ENCODE data around the gene MUC15.

The MUC15 gene

GRCh38 chr11:26553182-26553581, 18.9 kb downstream of the MUC15 start:
- no peak for TF ChIP-seq CTCF (IDR thresholded peaks at IDR 0.05; ENCODE audit: insufficient read depth, low read depth, low read length, missing control alignments)
- no peak overlapping the region for H3K4me3 ChIP-seq (ENCODE audit: low read depth, low read length)
- DNase-seq (ENCODE audit: low read depth): no peak

GRCh38 chr11:26551186-26551801, 20.8 kb downstream of the MUC15 start:
- no peak overlapping the region for H3K4me3 ChIP-seq (ENCODE audit: low read depth, low read length)
- peak; percentile 42 for TF ChIP-seq CTCF (IDR thresholded peaks at IDR 0.05; ENCODE audit: insufficient read depth, low read depth, low read length, missing control alignments)
- DNase-seq (ENCODE audit: low read depth): no peak

GRCh38 chr11:26550022-26550421, 22.0 kb downstream of the MUC15 start:
- no peak for DNase-seq (ENCODE audit: low read depth)
- no peak for TF ChIP-seq CTCF (IDR thresholded peaks at IDR 0.05; ENCODE audit: insufficient read depth, low read depth, low read length, missing control alignments)
- no peak overlapping the region for H3K4me3 ChIP-seq (ENCODE audit: low read depth, low read length)

- H3K4me3 ChIP-seq (ENCODE audit: low read depth, low read length): no peak overlapping the region
- no peak for DNase-seq (ENCODE audit: low read depth)
- TF ChIP-seq CTCF (IDR thresholded peaks at IDR 0.05; ENCODE audit: insufficient read depth, low read depth, low read length, missing control alignments): no peak
These were observed 22.9 kb downstream of the MUC15 start for GRCh38 chr11:26549176-26549575.

- no peak overlapping the region for H3K4me3 ChIP-seq (ENCODE audit: low read depth, low read length)
- DNase-seq (ENCODE audit: low read depth): no peak
- no peak for TF ChIP-seq CTCF (IDR thresholded peaks at IDR 0.05; ENCODE audit: insufficient read depth, low read depth, low read length, missing control alignments)
These were observed 30.2 kb downstream of the MUC15 start for GRCh38 chr11:26541870-26542269.

- TF ChIP-seq CTCF (IDR thresholded peaks at IDR 0.05; ENCODE audit: insufficient read depth, low read depth, low read length, missing control alignments): no peak
- H3K4me3 ChIP-seq (ENCODE audit: low read depth, low read length): no peak overlapping the region
- DNase-seq (ENCODE audit: low read depth): no peak
These were observed 32.5 kb downstream of the MUC15 start for GRCh38 chr11:26539517-26539916.

- TF ChIP-seq CTCF (IDR thresholded peaks at IDR 0.05; ENCODE audit: insufficient read depth, low read depth, low read length, missing control alignments): no peak
- no peak overlapping the region for H3K4me3 ChIP-seq (ENCODE audit: low read depth, low read length)
These were observed 34.7 kb downstream of the MUC15 start for GRCh38 chr11:26537341-26537740.

More at GRCh38 chr11:26537341-26537740, 34.7 kb downstream of the MUC15 start:
- DNase-seq (ENCODE audit: low read depth): no peak
